ENCODE results near the gene AHRR.

DNA sequence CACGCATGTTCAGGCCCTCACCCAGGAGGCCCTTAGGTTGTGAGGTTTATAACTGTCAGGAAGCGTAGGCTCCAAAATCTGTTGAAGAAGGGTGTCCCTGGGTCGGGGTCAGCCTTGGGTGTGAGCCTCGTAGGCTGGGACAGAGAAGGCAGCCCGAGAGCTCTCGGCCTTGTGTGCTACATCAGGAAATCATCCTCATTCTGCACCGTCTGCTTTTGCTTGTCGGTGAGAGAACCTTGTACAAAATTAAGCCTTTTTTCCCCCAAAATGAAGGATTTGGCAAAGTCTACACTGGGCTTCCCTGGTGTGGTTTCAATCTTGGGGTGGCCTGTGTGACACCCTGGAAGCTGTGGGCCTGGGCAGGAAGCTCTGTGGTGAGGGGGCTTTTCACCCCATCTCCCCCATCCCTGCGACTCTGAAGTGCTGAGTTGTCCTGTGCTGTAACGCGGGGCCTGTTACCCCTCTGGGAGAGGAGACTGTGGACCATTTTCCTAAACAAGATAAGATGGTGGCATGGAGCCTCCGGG lies 55.3 kb downstream of the AHRR start:
- TF ChIP-seq EZH2 (IDR thresholded peaks at IDR 0.05; ENCODE audit: borderline replicate concordance, low read length), result no peak
- TF ChIP-seq, protein P1, sequence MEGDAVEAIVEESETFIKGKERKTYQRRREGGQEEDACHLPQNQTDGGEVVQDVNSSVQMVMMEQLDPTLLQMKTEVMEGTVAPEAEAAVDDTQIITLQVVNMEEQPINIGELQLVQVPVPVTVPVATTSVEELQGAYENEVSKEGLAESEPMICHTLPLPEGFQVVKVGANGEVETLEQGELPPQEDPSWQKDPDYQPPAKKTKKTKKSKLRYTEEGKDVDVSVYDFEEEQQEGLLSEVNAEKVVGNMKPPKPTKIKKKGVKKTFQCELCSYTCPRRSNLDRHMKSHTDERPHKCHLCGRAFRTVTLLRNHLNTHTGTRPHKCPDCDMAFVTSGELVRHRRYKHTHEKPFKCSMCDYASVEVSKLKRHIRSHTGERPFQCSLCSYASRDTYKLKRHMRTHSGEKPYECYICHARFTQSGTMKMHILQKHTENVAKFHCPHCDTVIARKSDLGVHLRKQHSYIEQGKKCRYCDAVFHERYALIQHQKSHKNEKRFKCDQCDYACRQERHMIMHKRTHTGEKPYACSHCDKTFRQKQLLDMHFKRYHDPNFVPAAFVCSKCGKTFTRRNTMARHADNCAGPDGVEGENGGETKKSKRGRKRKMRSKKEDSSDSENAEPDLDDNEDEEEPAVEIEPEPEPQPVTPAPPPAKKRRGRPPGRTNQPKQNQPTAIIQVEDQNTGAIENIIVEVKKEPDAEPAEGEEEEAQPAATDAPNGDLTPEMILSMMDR (IDR thresholded peaks at IDR 0.05; ENCODE audit: low read length), result no peak
